HFF-Myc (cell line): ENCODE measurements around the gene LGALS9C.
"Not testable (repeated sequence)": the region's sequence is repeated elsewhere in the genome, so short reads cannot be mapped to it uniquely, and the experiment has no call there.

Experiments
- DNase-seq: peaks from one replicate; pipeline ENCODE4 v3.0.0-alpha.2; 2011; ENCODE audit warnings: low read depth; ENCODE audit errors: extremely low read depth
- H3K4me3 ChIP-seq: replicated peaks from 2 replicates; pipeline ENCODE4 v1.5.1; 2011; ENCODE audit warnings: low read depth, mild to moderate bottlenecking, control low read depth, low read length

The LGALS9C gene

GRCh38 chr17:18473967-18474366, 2.6 kb upstream of the LGALS9C start:
- DNase-seq, H3K4me3 ChIP-seq: not testable (repeated sequence)

GRCh38 chr17:18474754-18475153, 1.8 kb upstream of the LGALS9C start:
- DNase-seq, H3K4me3 ChIP-seq: not testable (repeated sequence)

GRCh38 chr17:18477367-18477766, 778 bp downstream of the LGALS9C start:
- not testable (repeated sequence) for H3K4me3 ChIP-seq, DNase-seq

GRCh38 chr17:18478362-18478761, 1.8 kb downstream of the LGALS9C start:
- DNase-seq, H3K4me3 ChIP-seq: not testable (repeated sequence)

- H3K4me3 ChIP-seq, DNase-seq: not testable (repeated sequence)
Measured at GRCh38 chr17:18478977-18479595, 2.5 kb downstream of the LGALS9C start.

GRCh38 chr17:18481775-18482174, 5.2 kb downstream of the LGALS9C start:
- DNase-seq, H3K4me3 ChIP-seq: not testable (repeated sequence)

- DNase-seq, H3K4me3 ChIP-seq: not testable (repeated sequence)
Measured at GRCh38 chr17:18485936-18486464, 9.4 kb downstream of the LGALS9C start.

- not testable (repeated sequence) for DNase-seq, H3K4me3 ChIP-seq
Measured at GRCh38 chr17:18487633-18488032, 11.0 kb downstream of the LGALS9C start.

- not testable (repeated sequence) for DNase-seq, H3K4me3 ChIP-seq
Measured at GRCh38 chr17:18488622-18489021, 12.0 kb downstream of the LGALS9C start.

GRCh38 chr17:18490016-18490415, 13.4 kb downstream of the LGALS9C start:
- not testable (repeated sequence) for H3K4me3 ChIP-seq, DNase-seq

GRCh38 chr17:18492712-18493480, 16.3 kb downstream of the LGALS9C start:
- not testable (repeated sequence) for H3K4me3 ChIP-seq, DNase-seq

- H3K4me3 ChIP-seq, DNase-seq: not testable (repeated sequence)
Measured at GRCh38 chr17:18494250-18494768, 17.7 kb downstream of the LGALS9C start.

GRCh38 chr17:18497044-18497443, 20.5 kb downstream of the LGALS9C start:
- not testable (repeated sequence) for H3K4me3 ChIP-seq, DNase-seq

GRCh38 chr17:18499100-18499499, 22.5 kb downstream of the LGALS9C start:
- not testable (repeated sequence) for DNase-seq, H3K4me3 ChIP-seq

GRCh38 chr17:18499756-18500155, 23.2 kb downstream of the LGALS9C start:
- H3K4me3 ChIP-seq, DNase-seq: not testable (repeated sequence)

- DNase-seq = not testable (repeated sequence)
Measured at GRCh38 chr17:18500281-18500680, 23.7 kb downstream of the LGALS9C start.

GRCh38 chr17:18500816-18501215, 24.2 kb downstream of the LGALS9C start:
- H3K4me3 ChIP-seq, DNase-seq: not testable (repeated sequence)

More at GRCh38 chr17:18500281-18500680, 23.7 kb downstream of the LGALS9C start:
- H3K4me3 ChIP-seq = not testable (repeated sequence)

- not testable (repeated sequence) for DNase-seq
Measured at GRCh38 chr17:18503221-18503620, 26.6 kb downstream of the LGALS9C start.

GRCh38 chr17:18507729-18508128, 31.1 kb downstream of the LGALS9C start:
- not testable (repeated sequence) for H3K4me3 ChIP-seq, DNase-seq

More at GRCh38 chr17:18503221-18503620, 26.6 kb downstream of the LGALS9C start:
- not testable (repeated sequence) for H3K4me3 ChIP-seq
